ENCODE measurements around the gene GGN. TPM values are rescaled to one million over a fixed set of nuclear protein-coding genes. Genes with fewer than 3 reads are reported as not detected.
A peak's percentile ranks its signal among the peaks of the same experiment; 100 is the strongest.
"Not testable (repeated sequence)": the region's sequence is repeated elsewhere in the genome, so short reads cannot be mapped to it uniquely, and the experiment has no call there.

GGN gene
- total and polyA plus RNA-seq, 3 donors from 2014 or later: 43.7 to 196 (median 80.2) TPM

- Histone ChIP-seq H3K9me3 (no peaks in the 10 kb centered on the region), H3K27ac (no peak overlapping the region), H3K4me1 (peaks cover 10% of the 10 kb centered on the region), H3K27me3 (no peaks in the 10 kb centered on the region), H3K4me3 (no peak overlapping the region), H3K36me3 (ENCODE audit: low read depth, missing control alignments) (no peaks in the 10 kb centered on the region)
- TF ChIP-seq POLR2A (IDR thresholded peaks at IDR 0.05): no peak
- no peak for TF ChIP-seq CTCF (IDR thresholded peaks at IDR 0.05)
- intact Hi-C loops (cut with DNase I; ENCODE audit: low total_unique reads): no loop called here
- 78 to 81% methylated on average over 6 of the region's 6 CpGs for WGBS, 2 donors
- no peak for DNase-seq
Observed at GRCh38 chr19:38371081-38371480, 16.8 kb downstream of the GGN start.

DNA sequence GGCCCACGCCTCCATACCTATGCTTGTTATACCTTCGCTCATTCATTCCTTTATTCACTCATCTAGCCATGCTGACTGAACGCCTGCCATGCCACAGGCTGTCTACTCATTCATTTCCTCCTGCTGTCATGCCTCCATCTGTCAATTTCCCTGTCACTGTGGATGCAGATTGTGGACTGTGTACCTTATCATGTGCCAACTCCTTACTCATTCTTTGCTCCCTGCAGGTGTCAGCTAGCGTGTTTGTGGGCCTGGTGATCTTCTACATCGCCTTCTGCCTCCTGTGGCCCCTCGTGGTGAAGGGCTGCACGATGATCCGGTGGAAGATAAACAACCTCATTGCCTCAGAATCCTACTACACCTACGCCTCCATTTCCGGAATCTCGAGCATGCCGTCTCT, 17.5 kb downstream of the GGN start:
- no peak for DNase-seq
- intact Hi-C loops (cut with DNase I; ENCODE audit: low total_unique reads): no loop called here
- Histone ChIP-seq H3K27me3 (no peaks in the 10 kb centered on the region), H3K27ac (no peak overlapping the region), H3K4me1 (peaks cover 2% of the 10 kb centered on the region), H3K9me3 (no peaks in the 10 kb centered on the region), H3K4me3 (no peak overlapping the region), H3K36me3 (ENCODE audit: low read depth, missing control alignments) (no peaks in the 10 kb centered on the region)
- WGBS, 2 donors: 72 to 73% methylated on average over 12 of the region's 12 CpGs
- TF ChIP-seq CTCF (IDR thresholded peaks at IDR 0.05) (no peak), POLR2A (IDR thresholded peaks at IDR 0.05) (no peak)

GRCh38 chr19:38369584-38369983, 18.2 kb downstream of the GGN start:
- no peak overlapping the region for H3K4me3 ChIP-seq
- H3K27ac ChIP-seq: no peak overlapping the region
- WGBS, 2 donors: 89 to 94% methylated on average over 2 of the region's 2 CpGs
- H3K36me3 ChIP-seq (ENCODE audit: low read depth, missing control alignments): no peaks in the 10 kb centered on the region
- no peaks in the 10 kb centered on the region for H3K4me1 ChIP-seq
- DNase-seq: no peak
- no peaks in the 10 kb centered on the region for H3K9me3 ChIP-seq
- no peaks in the 10 kb centered on the region for H3K27me3 ChIP-seq
- intact Hi-C loops (cut with DNase I; ENCODE audit: low total_unique reads): no loop called here
- TF ChIP-seq POLR2A (IDR thresholded peaks at IDR 0.05): no peak
- TF ChIP-seq CTCF (IDR thresholded peaks at IDR 0.05): no peak

- no peak for TF ChIP-seq CTCF (IDR thresholded peaks at IDR 0.05)
- TF ChIP-seq POLR2A (IDR thresholded peaks at IDR 0.05): no peak
- H3K36me3 ChIP-seq (ENCODE audit: low read depth, missing control alignments): no peaks in the 10 kb centered on the region
- intact Hi-C loops (cut with DNase I; ENCODE audit: low total_unique reads): no loop called here
- no peaks in the 10 kb centered on the region for H3K27me3 ChIP-seq
- peaks cover 5% of the 10 kb centered on the region for H3K4me1 ChIP-seq
- no peak overlapping the region for H3K27ac ChIP-seq
- no peak for DNase-seq
- no peak overlapping the region for H3K4me3 ChIP-seq
- H3K9me3 ChIP-seq: no peaks in the 10 kb centered on the region
- WGBS, 2 donors: 76% methylated on average over 8 to 12 of the region's 12 CpGs
Observed at GRCh38 chr19:38367041-38367440, 20.8 kb downstream of the GGN start.

DNA sequence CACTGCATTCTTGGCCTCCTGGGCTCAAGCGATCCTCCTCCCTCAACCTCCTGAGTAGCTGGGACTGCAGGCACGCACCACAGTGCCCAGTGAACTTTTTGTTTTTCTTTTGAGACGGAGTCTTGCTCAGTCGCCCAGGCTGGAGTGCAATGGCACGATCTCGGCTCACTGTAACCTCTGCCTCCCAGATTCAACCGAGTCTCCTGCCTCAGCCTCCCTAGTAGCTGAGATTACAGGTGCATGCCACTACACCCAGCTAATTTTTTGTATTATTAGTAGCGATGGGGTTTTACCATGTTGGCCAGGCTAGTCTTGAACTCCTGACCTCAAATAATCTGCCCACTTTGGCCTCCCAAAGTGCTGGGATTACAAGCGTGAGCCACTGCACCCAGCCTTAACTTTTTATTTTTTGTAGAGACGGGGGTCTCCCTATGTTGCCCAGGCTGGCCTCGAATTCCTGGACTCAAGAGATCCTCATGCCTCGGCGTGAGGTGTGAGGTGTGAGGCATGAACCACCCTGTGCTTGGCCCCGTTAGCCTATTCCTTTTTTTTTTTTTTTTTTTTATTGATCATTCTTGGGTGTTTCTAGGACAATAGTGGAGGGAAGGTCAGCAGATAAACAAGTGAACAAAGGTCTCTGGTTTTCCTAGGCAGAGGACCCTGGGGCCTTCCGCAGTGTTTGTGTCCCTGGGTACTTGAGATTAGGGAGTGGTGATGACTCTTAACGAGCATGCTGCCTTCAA, 24.7 kb downstream of the GGN start:
- H3K9me3 ChIP-seq; intact Hi-C loops (cut with DNase I; ENCODE audit: low total_unique reads); DNase-seq; H3K27me3 ChIP-seq; H3K4me1 ChIP-seq; H3K27ac ChIP-seq; H3K36me3 ChIP-seq (ENCODE audit: low read depth, missing control alignments): not testable (repeated sequence)
- H3K4me3 ChIP-seq: peak overlapping the region in 1 of 2 donors; percentile 60
- WGBS, 2 donors: 63 to 65% methylated on average over 15 to 16 of the region's 16 CpGs

All from testis (tissue), 3 donors.